ENCODE measurements around the gene DYRK2.

DYRK2 gene

DNA sequence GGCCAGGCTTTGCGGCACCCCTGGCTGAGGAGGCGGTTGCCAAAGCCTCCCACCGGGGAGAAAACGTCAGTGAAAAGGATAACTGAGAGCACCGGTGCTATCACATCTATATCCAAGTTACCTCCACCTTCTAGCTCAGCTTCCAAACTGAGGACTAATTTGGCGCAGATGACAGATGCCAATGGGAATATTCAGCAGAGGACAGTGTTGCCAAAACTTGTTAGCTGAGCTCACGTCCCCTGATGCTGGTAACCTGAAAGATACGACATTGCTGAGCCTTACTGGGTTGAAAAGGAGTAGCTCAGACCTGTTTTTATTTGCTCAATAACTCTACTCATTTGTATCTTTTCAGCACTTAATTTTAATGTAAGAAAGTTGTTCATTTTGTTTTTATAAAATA lies 9.9 kb downstream of the DYRK2 start:
- Histone ChIP-seq H3K27me3 (ENCODE audit: control insufficient read depth, insufficient read depth, low read length) (no peaks in the 10 kb centered on the region), H3K9ac (ENCODE audit: low read depth, low read length) (no peak overlapping the region), H3K27ac (ENCODE audit: low read depth, low read length) (no peak overlapping the region), H3K9me3 (ENCODE audit: control insufficient read depth, insufficient read depth, low read length) (no peaks in the 10 kb centered on the region), H3K4me1 (ENCODE audit: control insufficient read depth, insufficient read depth, low read length) (peaks cover 12% of the 10 kb centered on the region; the same call in 1 of the 2 replicates), H3K4me3 (ENCODE audit: low read depth, low read length) (no peak overlapping the region), H3K36me3 (ENCODE audit: control insufficient read depth, insufficient read depth, low read length) (peaks cover 72% of the 10 kb centered on the region)

DNA sequence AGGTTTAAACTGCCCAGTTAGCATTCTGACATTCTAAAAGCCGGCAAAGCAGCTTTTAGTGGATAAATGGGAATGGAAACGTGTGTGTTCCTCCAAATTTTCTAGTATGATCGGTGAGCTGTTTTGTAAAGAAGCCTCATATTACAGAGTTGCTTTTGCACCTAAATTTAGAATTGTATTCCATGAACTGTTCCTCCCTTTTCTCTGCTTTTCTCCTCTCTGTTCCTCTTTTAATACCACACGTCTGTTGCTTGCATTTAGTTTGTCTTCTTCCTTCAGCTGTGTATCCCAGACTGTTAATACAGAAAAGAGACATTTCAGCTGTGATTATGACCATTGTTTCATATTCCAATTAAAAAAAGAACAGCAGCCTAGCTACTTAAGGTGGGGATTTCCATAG lies 10.7 kb downstream of the DYRK2 start:
- peaks cover 64% of the 10 kb centered on the region for H3K36me3 ChIP-seq (ENCODE audit: control insufficient read depth, insufficient read depth, low read length)

DNA sequence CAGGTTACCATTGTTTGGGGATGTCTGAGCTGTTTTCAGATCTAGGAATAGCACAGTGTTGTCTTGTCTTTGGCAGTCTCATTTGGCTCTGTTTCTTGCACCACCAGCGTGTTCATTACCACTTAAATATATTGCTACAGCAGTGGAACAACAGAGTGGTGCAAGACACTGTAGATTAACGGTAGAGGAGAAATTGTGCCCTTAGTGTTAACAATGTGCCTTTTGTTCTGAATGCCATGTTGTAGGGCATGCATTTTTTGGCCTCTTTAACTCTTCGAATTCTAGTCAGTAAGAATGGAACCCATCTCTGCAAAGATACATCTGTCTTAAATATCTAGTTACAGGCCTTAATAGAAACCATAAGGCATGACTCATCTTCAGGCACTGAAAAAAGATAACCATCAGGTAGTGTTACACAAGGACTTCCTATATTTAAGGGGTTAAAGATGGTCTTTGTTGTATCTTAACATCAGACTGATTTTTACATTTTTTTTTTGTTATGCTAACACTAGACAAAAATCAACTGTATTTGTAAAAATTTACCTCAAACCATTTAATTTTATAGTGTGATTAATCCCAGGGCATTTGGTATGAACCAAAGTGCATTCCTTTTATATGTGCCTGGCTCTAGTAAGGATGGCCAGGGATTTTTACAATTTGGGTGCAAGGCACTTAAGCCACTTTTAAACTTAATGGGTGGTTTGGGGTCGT lies 12.9 kb downstream of the DYRK2 start:
- Histone ChIP-seq H3K9me3 (ENCODE audit: control insufficient read depth, insufficient read depth, low read length) (no peaks in the 10 kb centered on the region), H3K36me3 (ENCODE audit: control insufficient read depth, insufficient read depth, low read length) (peaks cover 50% of the 10 kb centered on the region), H3K4me3 (ENCODE audit: low read depth, low read length) (no peak overlapping the region), H3K4me1 (ENCODE audit: control insufficient read depth, insufficient read depth, low read length) (peaks cover 15% of the 10 kb centered on the region), H3K9ac (ENCODE audit: low read depth, low read length) (no peak overlapping the region), H3K27me3 (ENCODE audit: control insufficient read depth, insufficient read depth, low read length) (no peaks in the 10 kb centered on the region), H3K27ac (ENCODE audit: low read depth, low read length) (no peak overlapping the region)

More for the DNA sequence above, 10.7 kb downstream of the DYRK2 start:
- Histone ChIP-seq H3K9me3 (ENCODE audit: control insufficient read depth, insufficient read depth, low read length) (no peaks in the 10 kb centered on the region), H3K27me3 (ENCODE audit: control insufficient read depth, insufficient read depth, low read length) (no peaks in the 10 kb centered on the region), H3K9ac (ENCODE audit: low read depth, low read length) (no peak overlapping the region), H3K4me3 (ENCODE audit: low read depth, low read length) (no peak overlapping the region), H3K27ac (ENCODE audit: low read depth, low read length) (no peak overlapping the region), H3K4me1 (ENCODE audit: control insufficient read depth, insufficient read depth, low read length) (peaks cover 12% of the 10 kb centered on the region; the same call in 1 of the 2 replicates)

DNA sequence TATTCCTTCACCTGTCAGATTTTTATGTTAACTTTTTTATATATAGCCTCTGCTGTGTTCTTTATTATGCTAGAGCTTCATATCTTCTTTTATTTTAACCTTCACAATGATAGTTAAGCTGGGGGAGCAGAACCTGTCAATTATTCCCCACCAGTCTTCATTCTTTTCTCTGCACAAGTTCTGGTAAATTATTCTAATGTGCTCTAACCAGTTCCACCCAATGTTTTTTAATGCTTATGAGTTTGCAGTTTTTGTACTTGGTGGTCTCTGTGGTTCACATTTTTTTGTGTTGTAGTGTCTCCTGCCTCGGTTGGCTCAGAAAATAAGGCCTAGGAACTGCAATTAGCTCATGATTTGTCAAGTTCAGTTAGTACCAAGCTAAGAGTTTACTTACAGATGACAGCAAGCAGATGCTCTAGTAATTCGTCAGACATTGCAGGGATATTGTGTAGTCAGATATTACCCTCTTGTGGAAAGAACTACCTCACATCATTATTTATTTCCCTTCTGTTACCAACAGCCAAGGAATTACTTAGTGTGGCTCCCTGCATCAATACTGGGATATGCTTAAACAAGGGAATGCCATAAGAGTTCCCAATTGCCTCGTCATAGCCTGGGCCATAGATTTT lies 14.5 kb downstream of the DYRK2 start:
- Histone ChIP-seq H3K36me3 (ENCODE audit: control insufficient read depth, insufficient read depth, low read length) (peaks cover 34% of the 10 kb centered on the region), H3K27me3 (ENCODE audit: control insufficient read depth, insufficient read depth, low read length) (no peaks in the 10 kb centered on the region), H3K27ac (ENCODE audit: low read depth, low read length) (no peak overlapping the region), H3K4me3 (ENCODE audit: low read depth, low read length) (no peak overlapping the region), H3K9ac (ENCODE audit: low read depth, low read length) (no peak overlapping the region), H3K9me3 (ENCODE audit: control insufficient read depth, insufficient read depth, low read length) (no peaks in the 10 kb centered on the region), H3K4me1 (ENCODE audit: control insufficient read depth, insufficient read depth, low read length) (peaks cover 15% of the 10 kb centered on the region)

DNA sequence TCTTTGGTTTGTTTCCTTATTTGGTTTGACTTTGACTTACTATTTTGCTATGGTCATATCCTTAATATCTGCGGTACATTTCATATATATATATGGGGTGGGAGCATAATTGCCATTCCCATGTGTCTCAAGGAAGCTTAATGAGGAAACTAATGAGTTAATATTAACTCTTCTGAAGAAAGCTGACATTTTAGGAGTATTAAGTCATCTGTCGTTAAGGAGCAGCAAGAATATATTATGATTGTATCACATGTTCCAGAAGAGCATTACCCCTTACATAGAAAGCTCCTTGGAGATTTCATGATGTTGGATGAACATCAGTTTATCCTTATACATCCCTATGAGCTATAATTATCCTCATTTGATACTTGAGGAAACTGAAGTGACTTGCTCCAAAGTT lies 15.6 kb downstream of the DYRK2 start:
- Histone ChIP-seq H3K9ac (ENCODE audit: low read depth, low read length) (no peak overlapping the region), H3K27ac (ENCODE audit: low read depth, low read length) (no peak overlapping the region), H3K27me3 (ENCODE audit: control insufficient read depth, insufficient read depth, low read length) (no peaks in the 10 kb centered on the region), H3K9me3 (ENCODE audit: control insufficient read depth, insufficient read depth, low read length) (no peaks in the 10 kb centered on the region), H3K36me3 (ENCODE audit: control insufficient read depth, insufficient read depth, low read length) (peaks cover 23% of the 10 kb centered on the region), H3K4me1 (ENCODE audit: control insufficient read depth, insufficient read depth, low read length) (peaks cover 15% of the 10 kb centered on the region), H3K4me3 (ENCODE audit: low read depth, low read length) (no peak overlapping the region)

DNA sequence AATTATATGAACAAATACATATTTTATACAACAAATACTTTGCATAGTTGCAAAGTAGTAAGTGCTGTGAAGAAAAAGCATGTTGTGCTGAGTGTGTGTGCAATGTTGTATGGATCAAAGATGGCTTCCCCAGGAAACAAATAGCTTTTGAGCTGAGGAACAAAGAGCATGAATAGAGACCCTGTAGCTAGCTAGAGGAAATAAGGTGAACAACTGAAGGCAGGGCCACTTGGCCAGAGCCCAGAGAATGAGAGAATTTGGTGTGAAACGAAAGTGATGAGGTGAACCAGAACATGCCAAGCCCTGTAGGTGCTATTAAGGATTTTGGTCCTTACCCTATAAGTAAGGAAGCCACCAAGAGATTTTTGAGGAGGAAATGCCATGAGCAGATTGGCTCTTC lies 17.1 kb downstream of the DYRK2 start:
- Histone ChIP-seq H3K9ac (ENCODE audit: low read depth, low read length) (no peak overlapping the region), H3K9me3 (ENCODE audit: control insufficient read depth, insufficient read depth, low read length) (no peaks in the 10 kb centered on the region), H3K4me3 (ENCODE audit: low read depth, low read length) (no peak overlapping the region), H3K4me1 (ENCODE audit: control insufficient read depth, insufficient read depth, low read length) (peaks cover 12% of the 10 kb centered on the region), H3K27ac (ENCODE audit: low read depth, low read length) (no peak overlapping the region), H3K36me3 (ENCODE audit: control insufficient read depth, insufficient read depth, low read length) (peaks cover 9% of the 10 kb centered on the region; the same call in 1 of the 2 replicates), H3K27me3 (ENCODE audit: control insufficient read depth, insufficient read depth, low read length) (no peaks in the 10 kb centered on the region)

DNA sequence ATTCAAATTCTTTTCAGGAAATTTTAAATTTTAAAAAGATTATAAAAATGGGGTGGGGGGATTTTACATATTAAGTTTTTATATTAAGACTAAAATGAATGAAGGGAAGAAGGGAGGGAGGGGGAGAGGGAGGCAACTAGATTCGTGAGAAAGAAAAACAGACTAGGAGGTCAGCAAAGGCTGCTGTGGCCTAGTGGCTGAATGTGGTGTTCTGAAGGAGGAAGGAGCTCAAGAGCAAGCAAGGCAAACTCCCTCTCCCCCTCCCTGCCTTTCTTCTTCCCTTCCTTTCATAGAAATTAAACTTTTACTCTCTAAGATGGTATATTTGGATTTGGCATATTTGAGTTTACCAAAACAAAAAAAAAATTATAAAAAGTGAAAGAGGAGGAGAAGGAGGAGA lies 18.1 kb downstream of the DYRK2 start:
- Histone ChIP-seq H3K9me3 (ENCODE audit: control insufficient read depth, insufficient read depth, low read length) (no peaks in the 10 kb centered on the region), H3K27ac (ENCODE audit: low read depth, low read length) (no peak overlapping the region), H3K27me3 (ENCODE audit: control insufficient read depth, insufficient read depth, low read length) (no peaks in the 10 kb centered on the region), H3K4me3 (ENCODE audit: low read depth, low read length) (no peak overlapping the region), H3K36me3 (ENCODE audit: control insufficient read depth, insufficient read depth, low read length) (peaks cover 4% of the 10 kb centered on the region; the same call in 1 of the 2 replicates), H3K9ac (ENCODE audit: low read depth, low read length) (no peak overlapping the region), H3K4me1 (ENCODE audit: control insufficient read depth, insufficient read depth, low read length) (peaks cover 7% of the 10 kb centered on the region)

DNA sequence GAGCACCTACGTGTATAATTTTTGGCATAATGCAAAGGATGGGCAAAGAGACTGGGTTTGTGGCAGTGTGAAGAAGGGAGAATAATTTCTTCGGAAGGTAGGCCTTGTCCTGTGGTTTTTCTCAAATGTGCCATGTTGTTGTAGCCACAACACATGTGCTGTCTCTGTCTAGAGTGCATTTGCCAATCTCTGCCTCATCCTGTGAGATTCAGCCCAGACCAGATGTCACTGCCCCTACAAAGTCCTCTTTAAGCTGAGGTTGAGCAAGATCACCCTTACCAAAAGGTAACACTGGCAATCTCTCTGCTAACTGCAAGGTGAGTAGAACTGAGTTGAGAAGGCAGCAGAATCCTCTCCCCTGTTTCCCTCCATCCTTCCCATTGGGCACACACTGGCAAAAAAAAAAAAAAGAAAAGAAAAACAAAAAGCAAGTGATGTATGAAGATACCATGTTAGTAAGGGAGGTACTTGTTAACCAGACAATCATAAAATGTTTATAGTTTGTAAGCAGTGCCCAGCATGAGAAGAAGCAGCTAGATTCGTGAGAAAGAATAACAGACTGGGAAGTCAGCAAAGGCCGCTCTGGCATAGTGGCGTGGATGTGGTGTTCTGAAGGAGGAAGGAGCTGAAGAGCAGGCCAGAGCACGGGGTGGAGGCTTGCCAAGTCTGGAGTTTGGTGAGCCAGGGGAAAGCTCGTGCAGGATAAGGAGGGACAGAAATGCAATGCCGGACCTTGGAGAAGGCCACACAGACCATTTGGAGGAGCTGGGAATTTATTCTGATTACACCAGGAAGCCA lies 18.9 kb downstream of the DYRK2 start:
- H3K9ac ChIP-seq (ENCODE audit: low read depth, low read length) = no peak overlapping the region
- no peaks in the 10 kb centered on the region for H3K36me3 ChIP-seq (ENCODE audit: control insufficient read depth, insufficient read depth, low read length)
- no peak overlapping the region for H3K27ac ChIP-seq (ENCODE audit: low read depth, low read length)
- no peaks in the 10 kb centered on the region for H3K27me3 ChIP-seq (ENCODE audit: control insufficient read depth, insufficient read depth, low read length)
- H3K4me3 ChIP-seq (ENCODE audit: low read depth, low read length) = no peak overlapping the region
- no peaks in the 10 kb centered on the region for H3K9me3 ChIP-seq (ENCODE audit: control insufficient read depth, insufficient read depth, low read length)
- H3K4me1 ChIP-seq (ENCODE audit: control insufficient read depth, insufficient read depth, low read length) = peaks cover 7% of the 10 kb centered on the region

DNA sequence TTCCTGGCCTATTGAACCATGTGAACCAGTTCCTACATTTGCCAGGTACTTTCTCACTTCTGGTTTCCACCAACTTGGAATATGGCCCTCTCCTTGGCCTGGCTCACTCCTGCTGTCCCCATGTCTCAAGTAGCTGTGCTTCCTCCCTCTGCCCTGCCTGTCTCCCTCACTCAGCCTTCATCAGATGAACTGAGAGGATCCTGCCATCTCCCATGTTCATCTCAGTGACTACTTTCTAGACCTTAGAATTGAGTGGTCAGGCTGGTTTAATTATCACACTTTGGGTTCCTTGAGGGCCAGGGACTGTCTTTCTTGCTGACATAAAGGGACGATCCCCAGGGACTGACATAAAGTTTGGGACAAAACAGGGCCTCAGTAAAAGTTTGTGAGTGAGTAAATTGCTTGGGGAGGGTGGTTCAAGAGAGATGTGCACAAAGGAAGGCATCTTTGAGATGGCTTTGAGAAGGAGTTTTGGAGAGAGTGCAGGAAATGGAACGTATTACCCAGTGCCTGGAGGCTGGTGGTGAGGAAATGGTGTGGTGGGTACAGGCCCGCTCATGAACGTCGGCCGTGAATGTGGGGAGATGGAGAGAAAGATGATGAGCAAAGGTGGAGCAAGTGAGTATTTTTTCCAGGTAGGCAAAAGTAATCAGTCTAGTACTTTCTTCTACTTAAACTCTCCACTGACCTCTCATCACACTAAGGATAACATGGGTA lies 20.8 kb downstream of the DYRK2 start:
- Histone ChIP-seq H3K9me3 (ENCODE audit: control insufficient read depth, insufficient read depth, low read length) (peaks cover 11% of the 10 kb centered on the region; the same call in 1 of the 2 replicates), H3K27ac (ENCODE audit: low read depth, low read length) (no peak overlapping the region), H3K4me1 (ENCODE audit: control insufficient read depth, insufficient read depth, low read length) (peaks cover 7% of the 10 kb centered on the region), H3K4me3 (ENCODE audit: low read depth, low read length) (no peak overlapping the region), H3K36me3 (ENCODE audit: control insufficient read depth, insufficient read depth, low read length) (no peaks in the 10 kb centered on the region), H3K27me3 (ENCODE audit: control insufficient read depth, insufficient read depth, low read length) (no peaks in the 10 kb centered on the region), H3K9ac (ENCODE audit: low read depth, low read length) (no peak overlapping the region)

DNA sequence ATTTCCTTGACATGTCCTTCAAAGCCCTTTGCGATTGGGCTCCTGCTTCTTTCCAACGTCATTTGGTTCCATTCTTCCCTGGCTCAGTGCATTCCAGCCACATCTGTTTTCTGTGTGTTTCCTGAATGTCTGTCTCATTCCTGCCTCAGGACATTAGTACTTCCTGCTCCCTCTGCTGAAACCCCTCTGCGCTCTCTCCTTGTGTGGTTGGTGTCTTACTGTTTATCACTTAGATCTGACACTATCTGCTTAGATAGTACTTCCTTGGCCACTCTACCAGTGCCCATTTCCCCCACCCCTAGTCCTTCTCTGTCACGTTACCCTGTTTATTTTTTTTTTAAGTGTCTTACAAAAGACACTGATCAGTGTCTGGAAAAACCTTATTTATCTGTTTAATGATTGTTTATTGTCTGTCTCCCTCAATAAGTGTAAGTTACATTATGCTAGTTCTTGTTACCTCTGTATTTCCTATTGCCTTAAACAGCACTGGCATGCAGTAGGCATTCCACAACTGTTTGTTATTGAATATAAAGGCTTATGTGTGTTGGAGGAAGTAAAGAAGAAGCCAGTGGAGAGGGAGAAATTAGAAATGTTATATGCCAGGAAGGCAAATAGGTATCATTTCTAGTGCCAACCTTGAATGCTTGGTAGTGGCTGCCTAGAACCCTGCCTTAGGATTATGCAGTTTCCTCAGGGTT lies 21.5 kb downstream of the DYRK2 start:
- Histone ChIP-seq H3K36me3 (ENCODE audit: control insufficient read depth, insufficient read depth, low read length) (no peaks in the 10 kb centered on the region), H3K9ac (ENCODE audit: low read depth, low read length) (no peak overlapping the region), H3K4me3 (ENCODE audit: low read depth, low read length) (no peak overlapping the region), H3K4me1 (ENCODE audit: control insufficient read depth, insufficient read depth, low read length) (peaks cover 7% of the 10 kb centered on the region), H3K9me3 (ENCODE audit: control insufficient read depth, insufficient read depth, low read length) (peaks cover 16% of the 10 kb centered on the region; the same call in 1 of the 2 replicates), H3K27me3 (ENCODE audit: control insufficient read depth, insufficient read depth, low read length) (no peaks in the 10 kb centered on the region), H3K27ac (ENCODE audit: low read depth, low read length) (no peak overlapping the region)

Data from HUES48 (cell line).